Measurements from ENCODE around the gene SLC23A2. TPM values are rescaled to one million over a fixed set of nuclear protein-coding genes. Genes with fewer than 3 reads are reported as not detected.

SLC23A2 gene
- total RNA-seq, 1 experiment from 2014 or later = 16.3 TPM

DNA sequence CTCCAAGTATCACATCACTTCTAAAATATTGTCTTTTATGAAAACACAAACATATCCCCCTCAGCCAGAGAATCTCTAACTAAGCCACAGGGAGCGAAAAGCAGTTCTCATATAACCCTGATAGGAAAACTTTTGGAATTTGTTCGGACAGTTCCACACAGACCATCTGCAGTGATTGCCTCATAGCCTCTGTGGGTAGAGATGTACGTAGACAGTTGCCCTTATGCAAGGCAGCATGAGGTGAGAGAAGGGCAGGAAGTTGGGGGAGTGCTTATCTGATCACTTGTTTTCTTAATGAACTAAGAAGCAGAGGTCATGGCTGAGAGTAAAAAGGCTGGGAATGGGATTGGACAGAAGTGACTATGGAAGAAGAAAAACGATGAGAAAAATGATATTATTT, 39.6 kb downstream of the SLC23A2 start:
- Histone ChIP-seq H3K9me3 (ENCODE audit: control insufficient read depth in 1 of 2, insufficient read depth in 1 of 2, low read depth in 1 of 2, low read length in 2 of 2) (no peaks in the 10 kb centered on the region), H3K4me3 (replicated peaks in 1 of 2; ENCODE audit: low read depth in 1 of 2, low read length in 2 of 2) (no peak overlapping the region), H3K79me2 (ENCODE audit: insufficient read depth, low read length) (peaks cover 24% of the 10 kb centered on the region), H3K36me3 (ENCODE audit: control insufficient read depth in 1 of 2, insufficient read depth in 2 of 2, low read length in 2 of 2) (no peaks in the 10 kb centered on the region), H2AFZ (ENCODE audit: low read depth, low read length, poor library complexity, severe bottlenecking) (no peak overlapping the region), H3K27ac (ENCODE audit: low read depth, low read length) (no peak overlapping the region), H3K9ac (ENCODE audit: low read length) (no peak overlapping the region), H3K4me2 (ENCODE audit: low read length) (no peak overlapping the region), H3K4me1 (ENCODE audit: control insufficient read depth in 1 of 2, insufficient read depth in 2 of 2, low read length in 2 of 2) (peaks cover 12 to 32% of the 10 kb centered on the region in 2 experiments), H4K20me1 (ENCODE audit: insufficient read depth) (no peaks in the 10 kb centered on the region), H3K27me3 (ENCODE audit: insufficient read depth, low read length) (no peaks in the 10 kb centered on the region), H3K9me2 (ENCODE audit: insufficient read depth) (no peaks in the 10 kb centered on the region)
- ChIA-PET POLR2A (no interaction called here), RAD21 (ENCODE audit: low non-redundant PET in 1 of 2, low total read pairs in 2 of 2, uncharacterized antibody in 2 of 2, unreplicated experiment in 2 of 2) (no interaction called here), CTCF (interaction anchor here (1.2 kb wide), 1 partner anchor 139 kb away, joined by 3 read pairs; no protein-coding TSS in a partner anchor)
- BruUV-seq (replicated peaks) = no TSS peak
- ATAC-seq = no peak
- intact Hi-C loops (cut with micrococcal nuclease) = no loop called here
- DNase-seq (ENCODE audit: low read depth, low spot score) = no peak
- no peak for TF ChIP-seq EZH2phosphoT487 (IDR thresholded peaks at IDR 0.05; ENCODE audit: borderline replicate concordance)
- no peak for TF ChIP-seq SP1 (IDR thresholded peaks at IDR 0.05; ENCODE audit: low read depth)
- TF ChIP-seq, protein P1, sequence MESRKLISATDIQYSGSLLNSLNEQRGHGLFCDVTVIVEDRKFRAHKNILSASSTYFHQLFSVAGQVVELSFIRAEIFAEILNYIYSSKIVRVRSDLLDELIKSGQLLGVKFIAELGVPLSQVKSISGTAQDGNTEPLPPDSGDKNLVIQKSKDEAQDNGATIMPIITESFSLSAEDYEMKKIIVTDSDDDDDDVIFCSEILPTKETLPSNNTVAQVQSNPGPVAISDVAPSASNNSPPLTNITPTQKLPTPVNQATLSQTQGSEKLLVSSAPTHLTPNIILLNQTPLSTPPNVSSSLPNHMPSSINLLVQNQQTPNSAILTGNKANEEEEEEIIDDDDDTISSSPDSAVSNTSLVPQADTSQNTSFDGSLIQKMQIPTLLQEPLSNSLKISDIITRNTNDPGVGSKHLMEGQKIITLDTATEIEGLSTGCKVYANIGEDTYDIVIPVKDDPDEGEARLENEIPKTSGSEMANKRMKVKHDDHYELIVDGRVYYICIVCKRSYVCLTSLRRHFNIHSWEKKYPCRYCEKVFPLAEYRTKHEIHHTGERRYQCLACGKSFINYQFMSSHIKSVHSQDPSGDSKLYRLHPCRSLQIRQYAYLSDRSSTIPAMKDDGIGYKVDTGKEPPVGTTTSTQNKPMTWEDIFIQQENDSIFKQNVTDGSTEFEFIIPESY (IDR thresholded peaks at IDR 0.05; ENCODE audit: extremely low read depth, insufficient replicate concordance, low read length) = no peak
- no peak for TF ChIP-seq REST (IDR thresholded peaks at IDR 0.05; ENCODE audit: low read depth)
- TF ChIP-seq FOSL1 (IDR thresholded peaks at IDR 0.05; ENCODE audit: low read depth) = no peak
- TF ChIP-seq SIN3A (IDR thresholded peaks at IDR 0.05; ENCODE audit: low read depth) = no peak
- TF ChIP-seq JUND (IDR thresholded peaks at IDR 0.05) = no peak
- no peak for TF ChIP-seq ZFX (IDR thresholded peaks at IDR 0.05)
- no peak for TF ChIP-seq EZH2 (IDR thresholded peaks at IDR 0.05)
- no peak for TF ChIP-seq SRF (IDR thresholded peaks at IDR 0.05; ENCODE audit: low read depth)
- TF ChIP-seq, protein P2, sequence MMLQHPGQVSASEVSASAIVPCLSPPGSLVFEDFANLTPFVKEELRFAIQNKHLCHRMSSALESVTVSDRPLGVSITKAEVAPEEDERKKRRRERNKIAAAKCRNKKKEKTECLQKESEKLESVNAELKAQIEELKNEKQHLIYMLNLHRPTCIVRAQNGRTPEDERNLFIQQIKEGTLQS (IDR thresholded peaks at IDR 0.05) = no peak
